GM21717 (cell line): ENCODE data around the gene SYNJ1.

ENCODE experiments used
- ATAC-seq: cut with Tn5 transposase; IDR thresholded peaks from one replicate; pipeline ENCODE4 v1.9.1; 2021; ENCODE audit warnings: mild to moderate bottlenecking, moderate library complexity; ENCODE audit not compliant: unreplicated experiment

The SYNJ1 gene

GRCh38 chr21:32584472-32584871 lies 143.3 kb downstream of the SYNJ1 start:
- ATAC-seq: no peak

DNA sequence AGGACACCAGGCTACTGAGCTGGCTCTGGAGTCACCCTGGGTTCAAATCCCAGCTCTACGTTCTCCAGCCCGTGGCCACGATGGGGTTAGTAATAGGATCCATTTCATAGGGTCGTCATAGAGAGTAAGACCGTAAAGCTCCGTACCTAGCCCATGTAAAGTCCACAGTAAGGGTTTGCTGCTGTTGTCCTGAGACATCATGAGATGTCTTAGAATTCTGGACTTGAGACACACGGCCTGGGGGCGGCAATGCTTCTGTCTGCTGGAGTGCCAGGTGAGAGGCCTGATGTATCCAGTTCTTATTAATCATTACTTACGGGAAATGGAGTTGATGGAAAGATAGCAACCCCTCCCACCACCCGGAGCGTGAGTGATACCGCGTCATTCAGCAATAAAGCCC lies 146.1 kb downstream of the SYNJ1 start:
- no peak for ATAC-seq

DNA sequence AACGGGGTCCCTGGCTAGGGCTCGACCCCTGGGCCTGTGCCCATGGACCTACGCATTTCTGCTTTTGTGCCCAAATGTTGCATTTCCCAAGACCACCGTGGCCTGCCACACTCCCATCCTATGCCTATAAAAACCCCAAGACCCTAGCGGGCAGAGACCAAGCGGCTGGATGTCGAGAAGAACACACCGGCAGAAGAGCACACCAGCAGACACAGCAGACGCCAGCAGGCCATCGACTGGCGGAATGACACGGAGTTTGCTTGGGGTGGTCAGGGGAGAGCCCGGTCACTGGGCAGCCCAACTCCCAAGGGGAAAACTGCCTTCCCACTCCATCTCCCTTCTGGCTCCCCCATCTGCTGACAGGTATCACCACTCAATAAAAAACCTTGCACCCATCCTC lies 146.9 kb downstream of the SYNJ1 start:
- no peak for ATAC-seq
